Smooth muscle cell (in vitro differentiated cells): Measurements from ENCODE around the gene PIP5K1B. TPM values are rescaled to one million over a fixed set of nuclear protein-coding genes. Genes with fewer than 3 reads are reported as not detected.

Source experiments
- DNase-seq: peaks from one replicate; lab custom pipeline; 2025; ENCODE audit not compliant: unreplicated experiment; lab: John Stamatoyannopoulos, UW
- H2AFZ ChIP-seq: fragments of 200-600 bp; sonication (generic); 2 replicates; pipeline ENCODE4 v1.6.0; 2016; ENCODE audit warnings: antibody characterized with exemption, low read depth, mild to moderate bottlenecking
- H3F3A ChIP-seq: fragments of 200-600 bp; sonication (generic); 2 replicates; pipeline ENCODE4 v1.6.0; 2017; ENCODE audit warnings: antibody characterized with exemption, low read depth
- H3K27ac ChIP-seq: fragments of 200-600 bp; sonication (generic); 2 replicates; pipeline ENCODE4 v1.5.1; 2016; ENCODE audit warnings: low read depth, mild to moderate bottlenecking
- H3K27me3 ChIP-seq: fragments of 200-600 bp; sonication (generic); 2 replicates; pipeline ENCODE4 v1.6.1; 2016; ENCODE audit warnings: low read depth, mild to moderate bottlenecking
- H3K36me3 ChIP-seq: fragments of 200-600 bp; sonication (generic); 2 replicates; pipeline ENCODE4 v1.5.1; 2016; ENCODE audit warnings: low read depth
- H3K4me1 ChIP-seq: fragments of 200-600 bp; sonication (generic); 2 replicates; pipeline ENCODE4 v1.5.1; 2016; ENCODE audit warnings: low read depth
- H3K4me2 ChIP-seq: fragments of 200-600 bp; sonication (generic); 2 replicates; pipeline ENCODE4 v1.6.0; 2016; ENCODE audit warnings: mild to moderate bottlenecking
- H3K4me3 ChIP-seq: fragments of 200-600 bp; sonication (generic); 2 replicates; pipeline ENCODE4 v1.5.1; 2016; ENCODE audit warnings: mild to moderate bottlenecking
- H3K79me2 ChIP-seq: fragments of 200-600 bp; sonication (generic); 2 replicates; pipeline ENCODE4 v1.6.0; 2016; ENCODE audit warnings: low read depth, mild to moderate bottlenecking
- H3K9ac ChIP-seq: fragments of 200-600 bp; sonication (generic); 2 replicates; pipeline ENCODE4 v1.6.0; 2016; ENCODE audit warnings: low read depth
- H3K9me3 ChIP-seq: fragments of 200-600 bp; sonication (generic); replicated peaks from 2 replicates; pipeline ENCODE4 v1.5.1; 2016; ENCODE audit warnings: low read depth
- H4K20me1 ChIP-seq: fragments of 200-600 bp; sonication (generic); 2 replicates; pipeline ENCODE4 v1.6.0; 2016; ENCODE audit warnings: low read depth
- CTCF ChIP-seq: fragments of 200-600 bp; sonication (generic); IDR thresholded peaks from 2 replicates; pipeline ENCODE4 v1.5.1; 2017; ENCODE audit warnings: borderline replicate concordance, mild to moderate bottlenecking, antibody characterized with exemption; ENCODE audit not compliant: insufficient read depth, poor library complexity, severe bottlenecking
- WGBS: methylation state at CpG from one replicate; pipeline ENCODE4 v1.1.7; 2016; ENCODE audit warnings: low lambda C conversion rate; 5-methylcytosine and 5-hydroxymethylcytosine counted together
- polyA plus RNA-seq: library from polyadenylated mRNA; unstranded; fragments of >200 nt; fragmentation: Nextera tagmentation; extraction: Ambion mirVana; gene quantifications from 2 replicates; pipeline ENCODE4 v1.2.1, GENCODE V29; 2016
- total RNA-seq: library from RNA; depleted of rRNA; stranded (reverse); fragments of >200 nt; gene quantifications from 2 replicates; pipeline ENCODE4 v1.2.3, GENCODE V29; 2014

PIP5K1B gene
- total and polyA plus RNA-seq, 2 experiments from 2014 or later, result not detected

GRCh38 chr9:68841276-68842052, 136.4 kb downstream of the PIP5K1B start:
- no peak overlapping the region for H3K27ac ChIP-seq
- H3K4me3 ChIP-seq, result no peak overlapping the region
- no peaks in the 10 kb centered on the region for H3K27me3 ChIP-seq
- H4K20me1 ChIP-seq, result no peaks in the 10 kb centered on the region
- TF ChIP-seq CTCF, result no peak
- no peak overlapping the region for H3K9ac ChIP-seq
- no peaks in the 10 kb centered on the region for H3K36me3 ChIP-seq
- 83% methylated on average over 6 of the region's 6 CpGs for WGBS
- H3K79me2 ChIP-seq, result no peaks in the 10 kb centered on the region
- H3K4me2 ChIP-seq, result no peak overlapping the region
- H3K9me3 ChIP-seq, result no peaks in the 10 kb centered on the region
- H2AFZ ChIP-seq, result no peak overlapping the region
- no peak for DNase-seq
- H3K4me1 ChIP-seq, result no peaks in the 10 kb centered on the region
- H3F3A ChIP-seq, result no peaks in the 10 kb centered on the region

GRCh38 chr9:68842568-68842967, 137.5 kb downstream of the PIP5K1B start:
- 89% methylated on average over 2 of the region's 2 CpGs for WGBS
- Histone ChIP-seq H4K20me1 (no peaks in the 10 kb centered on the region), H3F3A (no peaks in the 10 kb centered on the region), H3K27me3 (no peaks in the 10 kb centered on the region), H2AFZ (no peak overlapping the region), H3K27ac (no peak overlapping the region), H3K9me3 (no peaks in the 10 kb centered on the region), H3K4me1 (no peaks in the 10 kb centered on the region), H3K4me3 (no peak overlapping the region), H3K36me3 (no peaks in the 10 kb centered on the region), H3K79me2 (no peaks in the 10 kb centered on the region), H3K4me2 (no peak overlapping the region), H3K9ac (no peak overlapping the region)
- no peak for TF ChIP-seq CTCF
- DNase-seq, result no peak

- Histone ChIP-seq H3K4me1 (no peaks in the 10 kb centered on the region), H3F3A (no peaks in the 10 kb centered on the region), H3K4me3 (no peak overlapping the region), H3K79me2 (no peaks in the 10 kb centered on the region), H2AFZ (no peak overlapping the region), H4K20me1 (no peaks in the 10 kb centered on the region), H3K4me2 (no peak overlapping the region), H3K9me3 (no peaks in the 10 kb centered on the region), H3K27me3 (no peaks in the 10 kb centered on the region), H3K36me3 (no peaks in the 10 kb centered on the region), H3K9ac (no peak overlapping the region), H3K27ac (no peak overlapping the region)
- 57% methylated on average over 3 of the region's 3 CpGs for WGBS
- TF ChIP-seq CTCF, result no peak
- no peak for DNase-seq
These were observed 138.2 kb downstream of the PIP5K1B start for GRCh38 chr9:68843239-68843638.

- WGBS, result 92% methylated on average over 3 of the region's 3 CpGs
- no peak for TF ChIP-seq CTCF
These were observed 139.1 kb downstream of the PIP5K1B start for GRCh38 chr9:68844157-68844556.

More at GRCh38 chr9:68844157-68844556, 139.1 kb downstream of the PIP5K1B start:
- Histone ChIP-seq H3K9me3 (no peaks in the 10 kb centered on the region), H3K4me2 (no peak overlapping the region), H2AFZ (no peak overlapping the region), H3K27me3 (no peaks in the 10 kb centered on the region), H3F3A (no peaks in the 10 kb centered on the region), H3K4me3 (no peak overlapping the region), H4K20me1 (no peaks in the 10 kb centered on the region), H3K4me1 (no peaks in the 10 kb centered on the region), H3K9ac (no peak overlapping the region), H3K79me2 (no peaks in the 10 kb centered on the region), H3K27ac (no peak overlapping the region), H3K36me3 (no peaks in the 10 kb centered on the region)
- DNase-seq, result no peak
